WI38 (cell line): ENCODE results near the gene STK32C.
"Not testable (repeated sequence)": the region's sequence is repeated elsewhere in the genome, so short reads cannot be mapped to it uniquely, and the experiment has no call there.

Source experiments
- H3K4me3 ChIP-seq: 2 replicates; pipeline ENCODE4 v1.5.1; 2011; ENCODE audit warnings: low read depth, mild to moderate bottlenecking, control low read depth, low read length
- CTCF ChIP-seq: IDR thresholded peaks from 2 replicates; pipeline ENCODE4 v1.5.1; 2012; ENCODE audit warnings: low read depth, mild to moderate bottlenecking, control low read depth, low read length

Gene STK32C

GRCh38 chr10:132225073-132225848, 82.5 kb downstream of the STK32C start:
- no peak overlapping the region for H3K4me3 ChIP-seq
- no peak for TF ChIP-seq CTCF

- no peak overlapping the region for H3K4me3 ChIP-seq
- TF ChIP-seq CTCF, result no peak
These were observed 83.2 kb downstream of the STK32C start for GRCh38 chr10:132224343-132225072.

- no peak overlapping the region for H3K4me3 ChIP-seq
- TF ChIP-seq CTCF, result no peak
These were observed 84.0 kb downstream of the STK32C start for GRCh38 chr10:132223611-132224342.

- peak; percentile 98 for TF ChIP-seq CTCF
- no peak overlapping the region for H3K4me3 ChIP-seq
These were observed 84.6 kb downstream of the STK32C start for GRCh38 chr10:132223156-132223590.

GRCh38 chr10:132222726-132223125, 85.0 kb downstream of the STK32C start:
- no peak overlapping the region for H3K4me3 ChIP-seq
- no peak for TF ChIP-seq CTCF

- not testable (repeated sequence) for H3K4me3 ChIP-seq
These were observed 86.8 kb downstream of the STK32C start for GRCh38 chr10:132220996-132221395.

- H3K4me3 ChIP-seq, result no peak overlapping the region
- TF ChIP-seq CTCF, result no peak
These were observed 87.7 kb downstream of the STK32C start for GRCh38 chr10:132220061-132220460.
